ENCODE measurements around the gene ZCCHC10.
"Not testable (repeated sequence)": the region's sequence is repeated elsewhere in the genome, so short reads cannot be mapped to it uniquely, and the experiment has no call there.

The ZCCHC10 gene

GRCh38 chr5:132972436-132972828, 53.9 kb downstream of the ZCCHC10 start:
- DNase-seq = not testable (repeated sequence)

GRCh38 chr5:132971483-132972435, 54.6 kb downstream of the ZCCHC10 start:
- DNase-seq = no peak

GRCh38 chr5:132965120-132965519, 61.2 kb downstream of the ZCCHC10 start:
- DNase-seq = no peak

GRCh38 chr5:132963171-132964104, 62.9 kb downstream of the ZCCHC10 start, which contains the start of gene AFF4:
Gene AFF4, minus strand, starts transcription at chr5:132963634. Its CDS starts 26,445 bp downstream, at chr5:132937189.
- DNase-seq = peak; percentile 59

GRCh38 chr5:132962429-132963021, 63.8 kb downstream of the ZCCHC10 start:
- peak; percentile 7 for DNase-seq

- DNase-seq = no peak
These were observed 64.5 kb downstream of the ZCCHC10 start for GRCh38 chr5:132961887-132962286.

GRCh38 chr5:132961123-132961815, 65.1 kb downstream of the ZCCHC10 start:
- DNase-seq = not testable (repeated sequence)

GRCh38 chr5:132956166-132956799, 70.1 kb downstream of the ZCCHC10 start:
- DNase-seq = not testable (repeated sequence)

- no peak for DNase-seq
These were observed 72.6 kb downstream of the ZCCHC10 start for GRCh38 chr5:132953710-132954109.

GRCh38 chr5:132952829-132953228, 73.5 kb downstream of the ZCCHC10 start:
- DNase-seq = no peak

- DNase-seq = no peak
These were observed 74.5 kb downstream of the ZCCHC10 start for GRCh38 chr5:132951897-132952296.

GRCh38 chr5:132949136-132949535, 77.2 kb downstream of the ZCCHC10 start:
- DNase-seq = no peak

- no peak for DNase-seq
These were observed 78.7 kb downstream of the ZCCHC10 start for GRCh38 chr5:132947671-132948070.

All from NCI-H1694 (cell line).